OCI-LY3 (cell line): ENCODE data around the gene SOX18.

Experiments used
- EZH2phosphoT487 ChIP-seq: fragments of 200-600 bp; shearing (Covaris generic); IDR thresholded peaks from 2 replicates; pipeline ENCODE4 v1.6.1; 2018; ENCODE audit warnings: antibody characterized with exemption, mixed run types, low read depth
- TF ChIP-seq, protein P1 (sequence below): fragments of 200-600, 300-600 bp; sonication (generic); IDR thresholded peaks from 2 replicates; pipeline ENCODE4 v1.5.1; 2014; ENCODE audit warnings: antibody characterized with exemption, low read length, low read depth

DNA sequence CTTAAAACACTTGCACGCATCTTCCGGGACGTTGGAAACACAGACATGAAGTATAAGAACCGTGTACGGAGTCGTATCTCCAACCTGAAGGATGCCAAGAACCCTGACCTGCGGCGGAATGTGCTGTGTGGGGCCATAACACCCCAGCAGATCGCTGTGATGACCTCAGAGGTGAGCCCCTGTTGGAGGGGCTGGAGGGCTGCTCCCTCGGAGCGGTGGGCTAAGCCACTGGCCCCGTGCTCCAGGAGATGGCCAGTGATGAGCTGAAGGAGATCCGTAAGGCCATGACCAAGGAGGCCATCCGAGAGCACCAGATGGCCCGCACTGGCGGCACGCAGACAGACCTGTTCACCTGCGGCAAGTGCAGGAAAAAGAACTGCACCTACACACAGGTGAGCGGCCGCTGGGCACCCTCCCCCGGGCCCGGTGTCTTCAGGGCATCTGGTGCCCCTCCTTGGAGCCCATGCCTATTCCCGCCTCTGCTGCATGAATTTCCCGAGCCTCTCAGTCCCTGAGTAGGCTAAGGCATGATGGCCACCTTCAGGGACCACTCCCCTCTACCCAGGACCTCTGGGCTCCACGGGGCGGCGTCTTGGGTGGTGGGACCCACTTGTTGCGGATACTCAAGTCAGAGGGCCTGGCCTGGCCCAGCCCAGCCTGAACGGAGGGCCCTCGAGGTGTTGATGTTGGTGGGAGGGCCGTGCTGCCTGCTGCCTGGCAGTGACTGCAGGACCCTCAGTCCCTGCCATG lies 21.0 kb upstream of the SOX18 start:
- TF ChIP-seq, protein P1, sequence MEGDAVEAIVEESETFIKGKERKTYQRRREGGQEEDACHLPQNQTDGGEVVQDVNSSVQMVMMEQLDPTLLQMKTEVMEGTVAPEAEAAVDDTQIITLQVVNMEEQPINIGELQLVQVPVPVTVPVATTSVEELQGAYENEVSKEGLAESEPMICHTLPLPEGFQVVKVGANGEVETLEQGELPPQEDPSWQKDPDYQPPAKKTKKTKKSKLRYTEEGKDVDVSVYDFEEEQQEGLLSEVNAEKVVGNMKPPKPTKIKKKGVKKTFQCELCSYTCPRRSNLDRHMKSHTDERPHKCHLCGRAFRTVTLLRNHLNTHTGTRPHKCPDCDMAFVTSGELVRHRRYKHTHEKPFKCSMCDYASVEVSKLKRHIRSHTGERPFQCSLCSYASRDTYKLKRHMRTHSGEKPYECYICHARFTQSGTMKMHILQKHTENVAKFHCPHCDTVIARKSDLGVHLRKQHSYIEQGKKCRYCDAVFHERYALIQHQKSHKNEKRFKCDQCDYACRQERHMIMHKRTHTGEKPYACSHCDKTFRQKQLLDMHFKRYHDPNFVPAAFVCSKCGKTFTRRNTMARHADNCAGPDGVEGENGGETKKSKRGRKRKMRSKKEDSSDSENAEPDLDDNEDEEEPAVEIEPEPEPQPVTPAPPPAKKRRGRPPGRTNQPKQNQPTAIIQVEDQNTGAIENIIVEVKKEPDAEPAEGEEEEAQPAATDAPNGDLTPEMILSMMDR, result no peak
- no peak for TF ChIP-seq EZH2phosphoT487
